Loucy (cell line): Measurements from ENCODE around the gene PRKCZ.

Experiments
- H2AFZ ChIP-seq: fragments of 200-600 bp; sonication (generic); 2 replicates; pipeline ENCODE4 v1.6.0; 2016; ENCODE audit warnings: antibody characterized with exemption, mild to moderate bottlenecking, low read length, moderate library complexity
- H3F3A ChIP-seq: fragments of 200-600 bp; 2 replicates; pipeline ENCODE4 v1.6.0; 2016; ENCODE audit warnings: antibody characterized with exemption, low read depth, mild to moderate bottlenecking
- H3K27me3 ChIP-seq: fragments of 200-600 bp; sonication (generic); 2 replicates; pipeline ENCODE4 v1.6.1; 2014; ENCODE audit warnings: low read length, mild to moderate bottlenecking; ENCODE audit not compliant: insufficient read depth, poor library complexity, severe bottlenecking
- H3K36me3 ChIP-seq: fragments of 200-600 bp; sonication (generic); 2 replicates; pipeline ENCODE4 v1.6.1; 2016; ENCODE audit warnings: low read length; ENCODE audit not compliant: insufficient read depth
- H3K4me1 ChIP-seq: fragments of 200-600 bp; sonication (generic); 2 replicates; pipeline ENCODE4 v1.5.1; 2014; ENCODE audit warnings: low read length, mild to moderate bottlenecking; ENCODE audit not compliant: insufficient read depth, poor library complexity, severe bottlenecking
- H3K4me2 ChIP-seq: fragments of 200-600 bp; sonication (generic); 2 replicates; pipeline ENCODE4 v1.6.0; 2014; ENCODE audit warnings: antibody characterized with exemption, low read length, low read depth, mild to moderate bottlenecking; ENCODE audit not compliant: poor library complexity, severe bottlenecking
- H3K4me3 ChIP-seq: fragments of 200-600 bp; sonication (generic); 2 replicates; pipeline ENCODE4 v1.5.1; 2014; ENCODE audit warnings: low read length, mild to moderate bottlenecking, mixed read lengths; ENCODE audit not compliant: poor library complexity, severe bottlenecking
- H3K79me2 ChIP-seq: fragments of 200-600 bp; sonication (generic); 2 replicates; pipeline ENCODE4 v1.6.1; 2014; ENCODE audit warnings: low read length; ENCODE audit not compliant: insufficient read depth
- H3K9ac ChIP-seq: fragments of 200-600 bp; sonication (generic); 2 replicates; pipeline ENCODE4 v1.6.0; 2014; ENCODE audit warnings: mild to moderate bottlenecking, low read depth, low read length, moderate library complexity; ENCODE audit not compliant: poor library complexity, severe bottlenecking
- H3K9me2 ChIP-seq: fragments of 200-600 bp; sonication (generic); replicated peaks from 2 replicates; pipeline ENCODE4 v1.6.1; 2016; ENCODE audit warnings: low read depth, low read length, mixed read lengths
- H3K9me3 ChIP-seq: fragments of 200-600 bp; sonication (generic); 2 replicates; pipeline ENCODE4 v1.6.1; 2014; ENCODE audit warnings: mild to moderate bottlenecking, antibody characterized with exemption, low read length, low read depth; ENCODE audit not compliant: insufficient read depth
- H4K20me1 ChIP-seq: fragments of 200-600 bp; sonication (generic); 2 replicates; pipeline ENCODE4 v1.6.0; 2014; ENCODE audit warnings: antibody characterized with exemption, low read length, mild to moderate bottlenecking; ENCODE audit not compliant: insufficient read depth, poor library complexity, severe bottlenecking
- EZH2phosphoT487 ChIP-seq: fragments of 200-600 bp; IDR thresholded peaks from 2 replicates; pipeline ENCODE4 v1.6.1; 2018; ENCODE audit warnings: antibody characterized with exemption, mild to moderate bottlenecking, moderate library complexity, borderline replicate concordance
- TF ChIP-seq, protein P1 (sequence below): fragments of 200-600 bp; sonication (generic); conservative IDR thresholded peaks from 2 replicates; pipeline ENCODE4 v1.5.1; 2014; ENCODE audit warnings: mild to moderate bottlenecking, antibody characterized with exemption, low read length

Gene PRKCZ

DNA sequence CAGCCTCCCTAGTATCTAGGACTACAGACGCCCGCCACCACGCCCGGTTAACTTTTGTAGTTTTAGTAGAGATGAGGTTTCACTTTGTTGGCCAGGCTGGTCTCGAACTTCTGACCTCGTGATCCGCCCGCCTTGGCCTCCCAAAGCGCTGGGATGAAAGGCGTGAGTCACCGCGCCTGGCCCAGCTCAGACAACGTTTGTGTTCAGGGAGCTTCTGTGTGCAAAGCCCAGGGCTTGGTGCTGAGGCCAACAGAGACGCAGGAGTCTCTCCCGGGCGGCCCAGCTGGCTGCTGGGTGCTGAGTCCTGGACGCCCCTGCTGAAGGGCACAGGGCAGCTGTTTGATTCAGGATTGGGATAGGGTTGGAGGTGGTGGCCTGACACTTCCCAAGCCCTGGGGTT lies 3.0 kb downstream of the PRKCZ start:
- Histone ChIP-seq H3K9me2 (no peaks in the 10 kb centered on the region), H4K20me1 (no peaks in the 10 kb centered on the region), H3K36me3 (no peaks in the 10 kb centered on the region), H3K27me3 (no peaks in the 10 kb centered on the region), H3F3A (no peaks in the 10 kb centered on the region), H3K4me3 (no peak overlapping the region), H3K9me3 (no peaks in the 10 kb centered on the region), H3K9ac (no peak overlapping the region), H3K4me2 (no peak overlapping the region), H3K4me1 (no peaks in the 10 kb centered on the region), H2AFZ (no peak overlapping the region), H3K79me2 (no peaks in the 10 kb centered on the region)
- TF ChIP-seq, protein P1, sequence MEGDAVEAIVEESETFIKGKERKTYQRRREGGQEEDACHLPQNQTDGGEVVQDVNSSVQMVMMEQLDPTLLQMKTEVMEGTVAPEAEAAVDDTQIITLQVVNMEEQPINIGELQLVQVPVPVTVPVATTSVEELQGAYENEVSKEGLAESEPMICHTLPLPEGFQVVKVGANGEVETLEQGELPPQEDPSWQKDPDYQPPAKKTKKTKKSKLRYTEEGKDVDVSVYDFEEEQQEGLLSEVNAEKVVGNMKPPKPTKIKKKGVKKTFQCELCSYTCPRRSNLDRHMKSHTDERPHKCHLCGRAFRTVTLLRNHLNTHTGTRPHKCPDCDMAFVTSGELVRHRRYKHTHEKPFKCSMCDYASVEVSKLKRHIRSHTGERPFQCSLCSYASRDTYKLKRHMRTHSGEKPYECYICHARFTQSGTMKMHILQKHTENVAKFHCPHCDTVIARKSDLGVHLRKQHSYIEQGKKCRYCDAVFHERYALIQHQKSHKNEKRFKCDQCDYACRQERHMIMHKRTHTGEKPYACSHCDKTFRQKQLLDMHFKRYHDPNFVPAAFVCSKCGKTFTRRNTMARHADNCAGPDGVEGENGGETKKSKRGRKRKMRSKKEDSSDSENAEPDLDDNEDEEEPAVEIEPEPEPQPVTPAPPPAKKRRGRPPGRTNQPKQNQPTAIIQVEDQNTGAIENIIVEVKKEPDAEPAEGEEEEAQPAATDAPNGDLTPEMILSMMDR = no peak
- no peak for TF ChIP-seq EZH2phosphoT487

DNA sequence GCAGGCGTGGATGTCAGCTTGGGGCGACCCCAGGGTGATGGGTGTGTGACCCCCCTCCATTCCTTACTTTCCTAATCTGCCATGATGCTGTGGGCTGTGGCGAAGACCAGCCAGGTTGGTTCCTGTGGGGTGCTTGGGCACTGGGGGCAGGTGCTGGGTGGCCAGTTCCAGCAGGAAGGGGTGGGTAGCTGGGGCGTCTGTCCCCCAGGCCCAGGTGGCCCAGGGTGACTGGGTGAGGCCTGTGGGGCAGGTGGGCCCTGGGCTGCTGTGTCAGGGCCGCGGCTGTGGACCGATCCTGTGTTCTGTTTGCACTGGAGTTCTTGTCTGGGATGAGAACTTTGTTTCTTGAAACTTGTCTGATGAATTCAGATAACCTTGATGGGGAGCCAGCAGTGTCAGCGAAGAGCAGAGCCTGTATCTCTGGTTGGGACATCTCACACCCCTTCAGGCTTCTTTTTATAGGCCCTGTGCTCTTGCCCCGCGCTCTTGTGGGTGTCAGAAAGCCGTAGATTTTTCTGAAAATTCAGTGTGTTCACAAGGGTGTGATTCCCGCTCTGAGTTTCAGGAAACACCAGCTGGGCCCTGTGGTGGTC lies 3.7 kb downstream of the PRKCZ start:
- H3K4me1 ChIP-seq = no peaks in the 10 kb centered on the region
- no peaks in the 10 kb centered on the region for H3K79me2 ChIP-seq
- H3K9me2 ChIP-seq = no peaks in the 10 kb centered on the region
- no peaks in the 10 kb centered on the region for H3K9me3 ChIP-seq
- TF ChIP-seq, protein P1 = no peak
- no peak for TF ChIP-seq EZH2phosphoT487
- no peaks in the 10 kb centered on the region for H4K20me1 ChIP-seq
- no peaks in the 10 kb centered on the region for H3F3A ChIP-seq
- no peak overlapping the region for H3K4me2 ChIP-seq
- no peaks in the 10 kb centered on the region for H3K36me3 ChIP-seq
- H3K4me3 ChIP-seq = no peak overlapping the region
- no peak overlapping the region for H2AFZ ChIP-seq
- no peak overlapping the region for H3K9ac ChIP-seq
- H3K27me3 ChIP-seq = no peaks in the 10 kb centered on the region

DNA sequence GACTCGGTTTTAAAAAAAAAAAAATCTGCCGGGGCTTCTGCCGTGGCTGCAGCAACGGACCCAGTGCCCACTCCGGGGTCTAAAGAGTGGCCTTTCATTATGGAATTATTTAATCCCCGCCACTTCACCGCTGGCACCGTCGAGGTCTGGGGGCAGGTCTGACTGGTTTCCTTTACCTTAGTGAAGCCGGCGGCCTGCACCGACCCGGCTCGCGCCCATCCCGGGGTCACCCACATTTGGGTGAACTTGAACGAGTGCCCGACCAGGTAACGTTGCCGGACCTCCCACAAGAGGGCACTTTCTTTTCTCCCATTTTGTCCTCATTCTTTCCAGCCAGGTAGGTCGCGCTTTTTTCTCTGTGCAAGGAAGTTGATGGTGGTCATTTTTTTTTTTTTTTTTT lies 4.3 kb downstream of the PRKCZ start:
- no peak overlapping the region for H3K4me3 ChIP-seq
- H3K4me2 ChIP-seq = no peak overlapping the region
- no peaks in the 10 kb centered on the region for H3K9me2 ChIP-seq
- H4K20me1 ChIP-seq = no peaks in the 10 kb centered on the region
- no peak overlapping the region for H3K9ac ChIP-seq
- TF ChIP-seq, protein P1 = no peak
- no peak for TF ChIP-seq EZH2phosphoT487
- H3K9me3 ChIP-seq = no peaks in the 10 kb centered on the region
- H2AFZ ChIP-seq = no peak overlapping the region
- H3F3A ChIP-seq = no peaks in the 10 kb centered on the region
- no peaks in the 10 kb centered on the region for H3K36me3 ChIP-seq
- no peaks in the 10 kb centered on the region for H3K4me1 ChIP-seq
- no peaks in the 10 kb centered on the region for H3K27me3 ChIP-seq
- H3K79me2 ChIP-seq = no peaks in the 10 kb centered on the region
